HG03460 (cell line): ENCODE data around the gene SPATA31A5.
"Not testable (repeated sequence)": the region's sequence is repeated elsewhere in the genome, so short reads cannot be mapped to it uniquely, and the experiment has no call there.

ENCODE experiments used
- ATAC-seq: cut with Tn5 transposase; IDR thresholded peaks from one replicate; pipeline ENCODE4 v1.9.1; 2021; ENCODE audit not compliant: unreplicated experiment

Gene SPATA31A5

DNA sequence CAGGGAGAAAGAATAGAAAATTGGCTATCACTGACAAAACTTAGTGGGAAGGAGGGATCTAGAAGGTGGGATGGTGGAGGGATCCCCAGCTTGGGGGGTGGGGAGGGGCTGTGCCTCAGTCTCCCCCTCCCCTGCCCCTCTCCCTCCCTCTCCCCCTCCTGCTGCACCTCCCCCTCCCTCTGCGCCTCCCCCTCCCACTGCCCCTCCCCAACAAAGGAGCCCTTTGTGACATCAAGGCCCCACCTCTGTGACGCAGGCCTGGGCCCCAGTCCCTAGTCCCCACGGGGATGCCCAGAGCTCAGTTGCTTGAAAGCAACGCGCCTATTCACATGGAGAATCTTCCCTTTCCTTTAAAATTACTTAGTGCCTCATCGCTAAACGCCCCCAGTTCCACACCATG, at the start of gene SPATA31A5:
Gene SPATA31A5, plus strand, starts transcription at position 301 of the 400 bp plus-strand sequence. Its CDS starts 29 bp downstream, at position 330.
- not testable (repeated sequence) for ATAC-seq

- ATAC-seq: not testable (repeated sequence)
Observed at GRCh38 chr9:60962990-60963350, 48.8 kb downstream of the SPATA31A5 start.

GRCh38 chr9:60966382-60966781, 52.2 kb downstream of the SPATA31A5 start:
- not testable (repeated sequence) for ATAC-seq
